Fibroblast of mammary gland (primary cell): ENCODE results near the gene COX18.

Source experiments
- DNase-seq: peaks from one replicate; pipeline ENCODE4 v3.0.0-alpha.2; 2010; ENCODE audit warnings: low read depth
- H3K4me3 ChIP-seq: 2 replicates; pipeline ENCODE4 v1.5.1; 2011; ENCODE audit warnings: low read depth, mild to moderate bottlenecking, low read length, moderate library complexity; ENCODE audit not compliant: control insufficient read depth
- TF ChIP-seq, protein P1 (sequence below): conservative IDR thresholded peaks from 2 replicates; pipeline ENCODE4 v1.5.1; 2011; ENCODE audit warnings: low read depth, low read length, inconsistent platforms; ENCODE audit not compliant: control insufficient read depth, insufficient read depth

The COX18 gene

DNA sequence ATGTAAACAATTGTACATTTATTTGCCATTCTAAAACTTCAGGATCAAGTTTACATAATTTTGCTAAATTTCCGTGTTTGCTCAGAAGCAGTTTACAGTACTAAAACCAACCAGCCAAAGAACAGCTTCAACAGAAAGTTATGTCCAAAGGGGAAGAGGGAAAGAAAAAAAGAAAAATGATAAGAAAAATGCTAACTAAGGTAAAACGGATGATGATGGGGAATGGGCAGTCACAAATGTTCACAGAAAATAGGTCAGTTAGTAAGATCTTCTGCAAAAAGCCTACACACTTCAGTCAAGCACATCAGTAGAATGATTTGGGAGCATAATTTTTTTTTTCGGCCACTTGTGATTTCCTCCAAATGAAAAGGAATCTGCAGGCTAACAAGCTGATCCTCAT lies 6.3 kb upstream of the COX18 start:
- H3K4me3 ChIP-seq, result no peak overlapping the region
- DNase-seq, result no peak
- TF ChIP-seq, protein P1, sequence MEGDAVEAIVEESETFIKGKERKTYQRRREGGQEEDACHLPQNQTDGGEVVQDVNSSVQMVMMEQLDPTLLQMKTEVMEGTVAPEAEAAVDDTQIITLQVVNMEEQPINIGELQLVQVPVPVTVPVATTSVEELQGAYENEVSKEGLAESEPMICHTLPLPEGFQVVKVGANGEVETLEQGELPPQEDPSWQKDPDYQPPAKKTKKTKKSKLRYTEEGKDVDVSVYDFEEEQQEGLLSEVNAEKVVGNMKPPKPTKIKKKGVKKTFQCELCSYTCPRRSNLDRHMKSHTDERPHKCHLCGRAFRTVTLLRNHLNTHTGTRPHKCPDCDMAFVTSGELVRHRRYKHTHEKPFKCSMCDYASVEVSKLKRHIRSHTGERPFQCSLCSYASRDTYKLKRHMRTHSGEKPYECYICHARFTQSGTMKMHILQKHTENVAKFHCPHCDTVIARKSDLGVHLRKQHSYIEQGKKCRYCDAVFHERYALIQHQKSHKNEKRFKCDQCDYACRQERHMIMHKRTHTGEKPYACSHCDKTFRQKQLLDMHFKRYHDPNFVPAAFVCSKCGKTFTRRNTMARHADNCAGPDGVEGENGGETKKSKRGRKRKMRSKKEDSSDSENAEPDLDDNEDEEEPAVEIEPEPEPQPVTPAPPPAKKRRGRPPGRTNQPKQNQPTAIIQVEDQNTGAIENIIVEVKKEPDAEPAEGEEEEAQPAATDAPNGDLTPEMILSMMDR, result no peak

DNA sequence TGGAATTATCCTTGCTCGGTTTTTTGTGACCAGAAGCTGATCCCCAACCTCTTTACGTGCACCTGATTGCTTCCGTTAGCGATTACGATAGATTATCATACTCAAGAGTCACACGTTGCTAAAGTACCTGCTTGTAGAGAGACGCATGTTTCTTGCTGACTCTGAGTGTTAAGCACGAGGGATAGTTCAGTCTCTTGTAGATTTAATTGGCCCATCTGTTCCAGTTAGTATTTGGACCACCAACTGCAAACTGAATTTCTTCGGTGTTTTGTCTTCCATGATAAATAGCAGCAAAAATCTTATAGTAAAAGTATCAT lies 516 bp upstream of the COX18 start:
- TF ChIP-seq, protein P1, result no peak
- H3K4me3 ChIP-seq, result peak overlapping the region; percentile 75
- DNase-seq, result no peak

DNA sequence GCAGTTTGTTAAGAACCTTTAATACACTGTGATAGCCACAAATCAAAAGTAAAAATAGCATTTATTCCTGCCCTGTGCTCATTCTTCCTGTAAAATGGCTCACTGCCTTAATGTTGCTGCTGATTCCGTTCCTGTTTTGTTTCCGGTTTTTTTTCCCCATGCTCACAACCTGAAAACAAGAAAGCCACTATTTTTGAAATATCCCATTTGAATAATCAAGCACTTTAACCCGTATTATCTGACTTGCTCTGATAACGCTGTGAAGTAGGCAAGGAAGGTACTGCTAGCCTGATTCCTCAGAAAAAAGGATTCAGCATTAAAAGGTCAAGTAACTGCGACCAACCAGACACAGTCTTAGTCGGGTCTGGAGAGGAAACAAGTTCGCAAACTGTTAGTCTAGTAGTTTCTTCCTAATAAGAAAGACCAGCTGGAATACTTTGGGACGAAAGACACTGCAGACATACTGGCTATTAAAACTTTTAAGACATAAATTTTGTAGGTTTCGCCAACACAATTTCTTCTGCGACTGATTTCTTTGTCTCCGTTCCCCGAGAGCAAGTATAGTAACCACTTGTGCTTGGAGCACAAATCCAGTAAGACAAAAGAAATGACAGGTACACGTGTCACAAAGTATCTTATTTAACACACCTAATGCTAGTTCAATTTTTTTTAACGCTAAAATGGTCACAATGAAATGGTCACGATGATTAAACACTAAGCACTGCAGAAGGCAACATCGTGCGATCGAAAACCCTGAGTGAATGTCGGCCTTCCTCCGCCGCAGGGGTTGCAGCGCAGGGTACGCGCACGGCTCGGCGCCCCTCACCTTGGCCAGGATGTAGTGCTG lies 802 bp downstream of the COX18 start:
- TF ChIP-seq, protein P1, result no peak
- peak; percentile 44 for DNase-seq
- peak overlapping the region; percentile 75 for H3K4me3 ChIP-seq

DNA sequence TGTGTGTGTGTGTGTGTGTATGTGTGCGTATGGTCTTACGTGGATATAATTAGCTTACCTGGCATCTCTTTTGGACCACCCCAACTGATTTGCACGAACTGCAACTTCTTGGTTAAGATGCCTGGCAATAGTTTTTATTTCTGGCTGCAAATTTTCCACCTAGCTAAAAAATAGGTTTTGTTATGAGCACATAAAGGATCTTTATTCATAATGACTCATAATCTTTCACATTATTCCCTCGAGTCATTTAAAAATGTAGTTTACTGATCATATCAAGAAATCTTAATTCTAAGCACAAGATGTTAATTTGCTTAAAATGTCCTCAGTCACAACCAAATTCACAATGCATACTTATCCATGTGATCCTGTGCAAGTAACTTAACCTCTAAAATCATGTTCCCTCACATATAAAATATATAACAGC lies 1.5 kb downstream of the COX18 start:
- TF ChIP-seq, protein P1, result no peak
- H3K4me3 ChIP-seq, result peak overlapping the region; percentile 75
- DNase-seq, result peak; percentile 39

DNA sequence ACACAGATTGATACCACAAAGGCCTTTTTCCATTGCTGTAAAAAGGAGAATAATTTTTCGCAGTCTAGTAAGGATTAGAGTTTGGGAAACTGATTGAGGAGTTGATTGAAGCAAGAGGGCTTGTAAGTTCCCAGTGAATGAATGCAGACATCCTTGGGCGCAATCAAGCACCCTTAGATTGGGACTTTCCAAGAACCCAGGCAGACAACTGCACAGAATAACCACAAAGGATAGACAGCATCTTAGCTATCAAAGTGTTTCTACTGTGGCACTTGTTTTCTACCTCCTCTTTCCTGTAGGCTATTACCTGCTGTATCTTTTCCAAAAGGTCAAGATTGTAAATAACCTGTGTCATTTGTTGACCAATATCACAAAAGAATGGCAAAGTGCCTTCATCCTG lies 2.6 kb downstream of the COX18 start:
- TF ChIP-seq, protein P1, result no peak
- H3K4me3 ChIP-seq, result no peak overlapping the region
- DNase-seq, result no peak

DNA sequence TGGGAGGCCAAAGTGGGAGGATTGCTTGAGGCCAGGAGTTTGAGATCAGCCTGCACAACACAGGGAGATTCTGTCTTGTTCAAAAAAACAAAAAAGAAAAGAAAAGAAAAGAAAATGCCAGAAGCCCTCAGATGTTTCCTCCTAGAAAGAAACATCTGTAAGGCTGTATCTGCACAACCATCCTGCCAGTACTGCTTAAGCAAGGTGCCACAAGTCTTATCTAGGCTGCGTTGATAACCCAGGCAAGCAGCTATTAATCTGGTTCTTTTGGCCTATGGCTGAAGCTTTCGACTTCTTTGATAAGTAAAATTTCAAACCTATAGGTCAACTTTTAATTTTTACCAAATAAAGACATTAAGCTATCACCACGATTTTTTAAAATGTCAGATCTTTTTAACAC lies 3.1 kb downstream of the COX18 start:
- H3K4me3 ChIP-seq, result no peak overlapping the region
- no peak for DNase-seq
- TF ChIP-seq, protein P1, result no peak
